Smooth muscle cell (in vitro differentiated cells): ENCODE data around the gene HLA-DQA1. TPM values are rescaled to one million over a fixed set of nuclear protein-coding genes. Genes with fewer than 3 reads are reported as not detected.
"Not testable (repeated sequence)": the region's sequence is repeated elsewhere in the genome, so short reads cannot be mapped to it uniquely, and the experiment has no call there.

Source experiments
- DNase-seq: peaks from one replicate; lab custom pipeline; 2025; ENCODE audit not compliant: unreplicated experiment; lab: John Stamatoyannopoulos, UW
- H2AFZ ChIP-seq: fragments of 200-600 bp; sonication (generic); 2 replicates; pipeline ENCODE4 v1.6.0; 2016; ENCODE audit warnings: antibody characterized with exemption, low read depth, mild to moderate bottlenecking
- H3F3A ChIP-seq: fragments of 200-600 bp; sonication (generic); 2 replicates; pipeline ENCODE4 v1.6.0; 2017; ENCODE audit warnings: antibody characterized with exemption, low read depth
- H3K27ac ChIP-seq: fragments of 200-600 bp; sonication (generic); 2 replicates; pipeline ENCODE4 v1.5.1; 2016; ENCODE audit warnings: low read depth, mild to moderate bottlenecking
- H3K27me3 ChIP-seq: fragments of 200-600 bp; sonication (generic); 2 replicates; pipeline ENCODE4 v1.6.1; 2016; ENCODE audit warnings: low read depth, mild to moderate bottlenecking
- H3K36me3 ChIP-seq: fragments of 200-600 bp; sonication (generic); 2 replicates; pipeline ENCODE4 v1.5.1; 2016; ENCODE audit warnings: low read depth
- H3K4me1 ChIP-seq: fragments of 200-600 bp; sonication (generic); 2 replicates; pipeline ENCODE4 v1.5.1; 2016; ENCODE audit warnings: low read depth
- H3K4me2 ChIP-seq: fragments of 200-600 bp; sonication (generic); 2 replicates; pipeline ENCODE4 v1.6.0; 2016; ENCODE audit warnings: mild to moderate bottlenecking
- H3K4me3 ChIP-seq: fragments of 200-600 bp; sonication (generic); 2 replicates; pipeline ENCODE4 v1.5.1; 2016; ENCODE audit warnings: mild to moderate bottlenecking
- H3K79me2 ChIP-seq: fragments of 200-600 bp; sonication (generic); 2 replicates; pipeline ENCODE4 v1.6.0; 2016; ENCODE audit warnings: low read depth, mild to moderate bottlenecking
- H3K9ac ChIP-seq: fragments of 200-600 bp; sonication (generic); 2 replicates; pipeline ENCODE4 v1.6.0; 2016; ENCODE audit warnings: low read depth
- H3K9me3 ChIP-seq: fragments of 200-600 bp; sonication (generic); replicated peaks from 2 replicates; pipeline ENCODE4 v1.5.1; 2016; ENCODE audit warnings: low read depth
- H4K20me1 ChIP-seq: fragments of 200-600 bp; sonication (generic); 2 replicates; pipeline ENCODE4 v1.6.0; 2016; ENCODE audit warnings: low read depth
- WGBS: methylation state at CpG from one replicate; pipeline ENCODE4 v1.1.7; 2016; ENCODE audit warnings: low lambda C conversion rate; 5-methylcytosine and 5-hydroxymethylcytosine counted together
- polyA plus RNA-seq: library from polyadenylated mRNA; unstranded; fragments of >200 nt; fragmentation: Nextera tagmentation; extraction: Ambion mirVana; gene quantifications from 2 replicates; pipeline ENCODE4 v1.2.1, GENCODE V29; 2016
- total RNA-seq: library from RNA; depleted of rRNA; stranded (reverse); fragments of >200 nt; gene quantifications from 2 replicates; pipeline ENCODE4 v1.2.3, GENCODE V29; 2014
- TF ChIP-seq, protein P1 (sequence below): fragments of 200-600 bp; sonication (generic); IDR thresholded peaks from 2 replicates; pipeline ENCODE4 v1.5.1; 2017; ENCODE audit warnings: borderline replicate concordance, mild to moderate bottlenecking, antibody characterized with exemption; ENCODE audit not compliant: insufficient read depth, poor library complexity, severe bottlenecking

HLA-DQA1 gene
- total and polyA plus RNA-seq, 2 experiments from 2014 or later, result 1.0 TPM; not detected in 1

DNA sequence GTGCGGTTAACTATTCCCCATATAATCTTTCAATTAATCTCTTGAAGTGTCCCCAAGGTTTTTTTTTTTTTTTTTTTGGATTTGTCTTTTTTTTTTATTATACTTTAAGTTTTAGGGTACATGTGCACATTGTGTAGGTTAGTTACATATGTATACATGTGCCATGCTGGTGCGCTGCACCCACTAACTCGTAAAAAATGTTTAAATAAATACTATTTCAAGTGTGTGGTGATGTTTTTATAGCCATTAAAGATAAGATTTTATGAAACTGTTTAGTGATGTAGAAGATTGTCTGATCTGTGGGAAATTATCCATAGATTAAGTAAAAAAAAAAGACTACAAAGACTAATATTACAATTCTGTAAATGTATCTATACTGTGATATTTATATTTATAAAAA lies 12.6 kb upstream of the HLA-DQA1 start:
- H3F3A ChIP-seq, result no peaks in the 10 kb centered on the region
- no peak overlapping the region for H3K4me2 ChIP-seq
- TF ChIP-seq, protein P1, sequence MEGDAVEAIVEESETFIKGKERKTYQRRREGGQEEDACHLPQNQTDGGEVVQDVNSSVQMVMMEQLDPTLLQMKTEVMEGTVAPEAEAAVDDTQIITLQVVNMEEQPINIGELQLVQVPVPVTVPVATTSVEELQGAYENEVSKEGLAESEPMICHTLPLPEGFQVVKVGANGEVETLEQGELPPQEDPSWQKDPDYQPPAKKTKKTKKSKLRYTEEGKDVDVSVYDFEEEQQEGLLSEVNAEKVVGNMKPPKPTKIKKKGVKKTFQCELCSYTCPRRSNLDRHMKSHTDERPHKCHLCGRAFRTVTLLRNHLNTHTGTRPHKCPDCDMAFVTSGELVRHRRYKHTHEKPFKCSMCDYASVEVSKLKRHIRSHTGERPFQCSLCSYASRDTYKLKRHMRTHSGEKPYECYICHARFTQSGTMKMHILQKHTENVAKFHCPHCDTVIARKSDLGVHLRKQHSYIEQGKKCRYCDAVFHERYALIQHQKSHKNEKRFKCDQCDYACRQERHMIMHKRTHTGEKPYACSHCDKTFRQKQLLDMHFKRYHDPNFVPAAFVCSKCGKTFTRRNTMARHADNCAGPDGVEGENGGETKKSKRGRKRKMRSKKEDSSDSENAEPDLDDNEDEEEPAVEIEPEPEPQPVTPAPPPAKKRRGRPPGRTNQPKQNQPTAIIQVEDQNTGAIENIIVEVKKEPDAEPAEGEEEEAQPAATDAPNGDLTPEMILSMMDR, result no peak
- H2AFZ ChIP-seq, result no peak overlapping the region
- H3K27me3 ChIP-seq, result no peaks in the 10 kb centered on the region
- no peaks in the 10 kb centered on the region for H3K79me2 ChIP-seq
- no peaks in the 10 kb centered on the region for H3K9me3 ChIP-seq
- no peaks in the 10 kb centered on the region for H3K36me3 ChIP-seq
- H3K4me3 ChIP-seq, result no peak overlapping the region
- H3K4me1 ChIP-seq, result no peaks in the 10 kb centered on the region
- no peaks in the 10 kb centered on the region for H4K20me1 ChIP-seq
- no peak for DNase-seq
- H3K27ac ChIP-seq, result no peak overlapping the region
- H3K9ac ChIP-seq, result no peak overlapping the region
- 81% methylated on average over 3 of the region's 3 CpGs for WGBS

DNA sequence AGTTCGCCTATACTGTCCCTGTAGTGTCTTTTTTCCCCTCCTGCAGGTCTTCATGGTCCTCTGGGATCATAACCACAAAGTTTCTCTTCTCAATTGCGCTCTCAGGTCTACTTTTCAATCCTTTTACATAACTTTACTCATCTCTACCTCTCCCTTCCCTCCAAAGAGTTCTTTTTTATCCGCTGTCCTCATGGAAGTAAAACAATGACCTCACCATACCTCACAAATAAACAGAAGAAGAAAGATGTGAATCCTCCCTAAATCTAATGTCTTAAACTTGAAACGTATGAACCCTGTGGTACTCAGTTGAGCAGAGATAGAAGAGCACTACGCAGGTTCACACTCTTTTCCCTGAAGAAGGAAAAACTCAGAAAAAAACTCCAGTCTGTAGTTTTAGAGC lies 12.1 kb upstream of the HLA-DQA1 start:
- Histone ChIP-seq H4K20me1 (no peaks in the 10 kb centered on the region), H3K9ac (no peak overlapping the region), H3K27ac (no peak overlapping the region), H3F3A (no peaks in the 10 kb centered on the region), H3K4me1 (no peaks in the 10 kb centered on the region), H3K79me2 (no peaks in the 10 kb centered on the region), H3K36me3 (no peaks in the 10 kb centered on the region), H3K4me2 (no peak overlapping the region), H3K9me3 (no peaks in the 10 kb centered on the region), H3K4me3 (no peak overlapping the region), H2AFZ (no peak overlapping the region), H3K27me3 (no peaks in the 10 kb centered on the region)
- no peak for DNase-seq
- WGBS, result 88% methylated on average over 5 of the region's 5 CpGs
- TF ChIP-seq, protein P1, result no peak

DNA sequence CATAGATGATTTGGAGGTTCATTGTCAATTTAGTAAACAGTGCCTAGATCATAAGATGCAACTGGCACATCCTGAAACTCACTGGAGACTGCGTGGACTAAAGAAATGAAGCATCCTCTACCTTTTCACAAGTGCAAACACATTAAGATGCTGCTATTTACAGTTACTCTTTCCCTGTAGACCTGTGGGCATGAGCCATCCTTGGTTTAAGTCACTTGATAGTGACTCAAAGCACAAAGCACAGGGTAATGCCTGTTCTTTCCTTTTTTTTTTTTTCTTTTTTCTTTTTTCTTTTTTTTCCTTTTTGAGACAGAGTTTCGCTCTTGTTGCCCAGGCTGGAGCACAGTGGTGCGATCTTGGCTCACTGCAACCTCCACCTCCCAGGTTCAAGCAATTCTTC lies 10.0 kb upstream of the HLA-DQA1 start:
- TF ChIP-seq, protein P1, result no peak
- H3K27ac ChIP-seq, result no peak overlapping the region
- no peaks in the 10 kb centered on the region for H3K79me2 ChIP-seq
- no peaks in the 10 kb centered on the region for H4K20me1 ChIP-seq
- no peak overlapping the region for H3K4me2 ChIP-seq
- H3K27me3 ChIP-seq, result no peaks in the 10 kb centered on the region
- no peaks in the 10 kb centered on the region for H3K4me1 ChIP-seq
- no peak overlapping the region for H2AFZ ChIP-seq
- no peak for DNase-seq
- 85% methylated on average over 3 of the region's 3 CpGs for WGBS
- no peak overlapping the region for H3K4me3 ChIP-seq
- no peaks in the 10 kb centered on the region for H3K36me3 ChIP-seq
- H3F3A ChIP-seq, result no peaks in the 10 kb centered on the region
- no peak overlapping the region for H3K9ac ChIP-seq
- no peaks in the 10 kb centered on the region for H3K9me3 ChIP-seq

DNA sequence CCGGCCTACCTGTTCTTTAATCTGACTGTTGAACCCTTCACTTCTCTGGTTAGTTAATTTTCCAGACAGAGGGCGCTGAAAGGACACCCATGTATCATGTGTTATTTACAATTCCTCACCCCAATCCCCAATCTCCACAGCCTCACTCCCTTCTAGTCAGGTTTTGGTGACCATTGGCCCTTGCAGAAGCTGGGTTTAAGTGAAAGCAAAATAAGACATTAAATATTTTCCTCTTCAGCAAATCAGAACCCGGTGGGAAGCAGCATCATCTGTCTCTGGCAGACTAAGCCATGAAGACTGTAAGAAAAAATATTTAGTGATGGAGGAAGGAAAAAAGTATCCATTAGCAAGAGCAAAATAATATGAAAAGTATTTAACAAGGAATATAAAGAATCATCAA lies 9.4 kb upstream of the HLA-DQA1 start:
- DNase-seq, result no peak

DNA sequence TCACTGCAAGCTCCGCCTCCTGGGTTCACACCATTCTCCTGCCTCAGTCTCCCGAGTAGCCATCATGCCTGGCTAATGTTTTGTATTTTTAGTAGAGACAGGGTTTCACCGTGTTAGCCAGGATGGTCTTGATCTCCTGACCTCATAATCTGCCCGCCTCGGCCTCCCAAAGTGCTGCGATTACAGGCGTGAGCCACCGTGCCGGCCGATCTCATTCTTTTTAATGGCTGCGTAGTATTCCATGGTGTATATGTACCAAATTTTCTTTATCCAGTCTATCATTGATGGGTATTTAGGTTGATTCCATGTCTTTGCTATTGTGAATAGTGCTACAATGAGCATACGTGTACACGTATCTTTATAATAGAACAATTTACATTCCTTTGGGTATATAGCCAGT lies 7.4 kb upstream of the HLA-DQA1 start:
- H3K4me1 ChIP-seq, H3K4me3 ChIP-seq, H3K9ac ChIP-seq, H3K79me2 ChIP-seq, H3K9me3 ChIP-seq, H2AFZ ChIP-seq, H3K27ac ChIP-seq, H3K27me3 ChIP-seq, H4K20me1 ChIP-seq, H3K4me2 ChIP-seq, H3F3A ChIP-seq, H3K36me3 ChIP-seq, DNase-seq: not testable (repeated sequence)
- 98% methylated on average over 13 of the region's 13 CpGs for WGBS

More for the DNA sequence above, 9.4 kb upstream of the HLA-DQA1 start:
- no peaks in the 10 kb centered on the region for H3K9me3 ChIP-seq
- no peak overlapping the region for H3K27ac ChIP-seq
- WGBS, result 74% methylated on average over 3 of the region's 3 CpGs
- no peaks in the 10 kb centered on the region for H3K4me1 ChIP-seq
- H3K79me2 ChIP-seq, result no peaks in the 10 kb centered on the region
- no peak overlapping the region for H3K4me3 ChIP-seq
- no peak overlapping the region for H3K4me2 ChIP-seq
- no peak overlapping the region for H2AFZ ChIP-seq
- H3K9ac ChIP-seq, result no peak overlapping the region
- H3F3A ChIP-seq, result no peaks in the 10 kb centered on the region
- TF ChIP-seq, protein P1, result no peak
- no peaks in the 10 kb centered on the region for H3K27me3 ChIP-seq
- H4K20me1 ChIP-seq, result no peaks in the 10 kb centered on the region
- no peaks in the 10 kb centered on the region for H3K36me3 ChIP-seq
